ENCODE data around the gene GSK3A. TPM values are rescaled to one million over a fixed set of nuclear protein-coding genes. Genes with fewer than 3 reads are reported as not detected.

GSK3A gene
- polyA plus RNA-seq (2012; ENCODE audit: low read depth, missing spikeins): 27.4 TPM

GRCh38 chr19:42242512-42243409 lies at the start of gene GSK3A:
Gene GSK3A, minus strand, starts transcription at chr19:42242602. Its CDS starts 137 bp downstream, at chr19:42242465.
- FAIRE-seq: peak; percentile 98
- TF ChIP-seq TAF1 (IDR thresholded peaks at IDR 0.05; ENCODE audit: low read depth, low read length) (peak; percentile 66; the same call in 1 of the 2 replicates), POLR2A (IDR thresholded peaks at IDR 0.05; ENCODE audit: low read depth, low read length) (peak; percentile 83), PAX5 (IDR thresholded peaks at IDR 0.05; ENCODE audit: insufficient read depth, low read length, severe bottlenecking) (no peak), SPI1 (IDR thresholded peaks at IDR 0.05; ENCODE audit: low read depth, low read length) (peak; percentile 36; the same call in 1 of the 2 replicates), POU2F2 (IDR thresholded peaks at IDR 0.05; ENCODE audit: low read depth, low read length) (peak; percentile 53), POLR2AphosphoS5 (IDR thresholded peaks at IDR 0.05; ENCODE audit: low read depth, low read length) (peak; percentile 82)
- DNase-seq (ENCODE audit: insufficient read length, low spot score): peak; percentile 86

GRCh38 chr19:42291435-42291810 lies 49.0 kb upstream of the GSK3A start:
- FAIRE-seq: no peak
- no peak for DNase-seq (ENCODE audit: insufficient read length, low spot score)
- no peak for TF ChIP-seq TAF1 (IDR thresholded peaks at IDR 0.05; ENCODE audit: low read depth, low read length)
- no peak for TF ChIP-seq POU2F2 (IDR thresholded peaks at IDR 0.05; ENCODE audit: low read depth, low read length)
- no peak for TF ChIP-seq POLR2AphosphoS5 (IDR thresholded peaks at IDR 0.05; ENCODE audit: low read depth, low read length)
- TF ChIP-seq SPI1 (IDR thresholded peaks at IDR 0.05; ENCODE audit: low read depth, low read length): no peak
- TF ChIP-seq POLR2A (IDR thresholded peaks at IDR 0.05; ENCODE audit: low read depth, low read length): no peak
- TF ChIP-seq PAX5 (IDR thresholded peaks at IDR 0.05; ENCODE audit: insufficient read depth, low read length, severe bottlenecking): no peak

- TF ChIP-seq SPI1 (IDR thresholded peaks at IDR 0.05; ENCODE audit: low read depth, low read length): no peak
- no peak for TF ChIP-seq POLR2AphosphoS5 (IDR thresholded peaks at IDR 0.05; ENCODE audit: low read depth, low read length)
- no peak for TF ChIP-seq POU2F2 (IDR thresholded peaks at IDR 0.05; ENCODE audit: low read depth, low read length)
- no peak for TF ChIP-seq PAX5 (IDR thresholded peaks at IDR 0.05; ENCODE audit: insufficient read depth, low read length, severe bottlenecking)
- TF ChIP-seq TAF1 (IDR thresholded peaks at IDR 0.05; ENCODE audit: low read depth, low read length): no peak
- no peak for TF ChIP-seq POLR2A (IDR thresholded peaks at IDR 0.05; ENCODE audit: low read depth, low read length)
- DNase-seq (ENCODE audit: insufficient read length, low spot score) (no peak), FAIRE-seq (no peak)
Measured at GRCh38 chr19:42290523-42291434, 48.4 kb upstream of the GSK3A start.

DNA sequence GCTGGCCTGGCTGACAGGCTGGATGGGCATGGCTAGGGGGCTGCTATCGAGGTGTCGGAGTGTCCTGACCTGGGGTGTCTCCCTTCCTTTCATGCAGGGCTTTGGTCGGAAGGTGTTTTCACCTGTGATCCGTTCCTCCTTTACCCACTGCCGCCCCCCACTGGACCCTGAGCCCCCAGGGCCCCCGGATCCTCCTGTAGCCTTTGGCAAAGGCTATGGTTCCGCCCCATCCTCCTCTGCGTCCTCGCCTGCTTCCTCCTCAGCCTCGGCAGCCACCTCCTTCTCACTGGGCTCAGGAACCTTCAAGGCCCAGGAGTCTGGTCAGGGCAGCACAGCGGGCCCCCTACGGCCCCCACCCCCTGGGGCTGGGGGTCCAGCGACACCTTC lies 47.7 kb upstream of the GSK3A start:
- FAIRE-seq (no peak), DNase-seq (ENCODE audit: insufficient read length, low spot score) (no peak)
- TF ChIP-seq SPI1 (IDR thresholded peaks at IDR 0.05; ENCODE audit: low read depth, low read length) (no peak), POU2F2 (IDR thresholded peaks at IDR 0.05; ENCODE audit: low read depth, low read length) (no peak), PAX5 (IDR thresholded peaks at IDR 0.05; ENCODE audit: insufficient read depth, low read length, severe bottlenecking) (no peak), TAF1 (IDR thresholded peaks at IDR 0.05; ENCODE audit: low read depth, low read length) (no peak), POLR2A (IDR thresholded peaks at IDR 0.05; ENCODE audit: low read depth, low read length) (no peak), POLR2AphosphoS5 (IDR thresholded peaks at IDR 0.05; ENCODE audit: low read depth, low read length) (no peak)

DNA sequence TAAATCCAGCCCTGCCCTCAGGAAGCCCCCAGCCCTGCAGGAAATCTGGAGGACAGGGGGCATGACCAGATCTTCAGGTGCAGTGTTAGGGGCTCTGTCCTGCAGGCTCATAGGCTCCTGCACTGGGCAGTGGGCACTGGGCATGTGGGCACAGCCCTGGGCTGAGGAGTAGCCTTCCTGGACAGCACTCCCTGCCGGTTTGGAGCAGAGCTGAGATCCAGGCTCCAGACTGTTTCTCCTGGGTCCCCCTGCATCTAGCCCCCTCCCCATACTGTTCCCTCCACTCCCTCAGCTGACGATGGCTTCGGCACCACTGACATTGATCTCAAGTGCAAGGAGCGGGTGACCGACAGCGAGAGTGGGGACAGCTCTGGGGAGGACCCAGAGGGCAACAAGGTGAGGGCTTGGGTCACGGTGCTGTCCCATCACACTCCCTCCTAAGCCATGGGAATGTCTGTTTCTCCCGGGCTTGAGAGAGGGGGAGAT lies 47.2 kb upstream of the GSK3A start:
- no peak for FAIRE-seq
- no peak for TF ChIP-seq POLR2AphosphoS5 (IDR thresholded peaks at IDR 0.05; ENCODE audit: low read depth, low read length)
- no peak for TF ChIP-seq SPI1 (IDR thresholded peaks at IDR 0.05; ENCODE audit: low read depth, low read length)
- DNase-seq (ENCODE audit: insufficient read length, low spot score): no peak

- FAIRE-seq (no peak), DNase-seq (ENCODE audit: insufficient read length, low spot score) (no peak)
- TF ChIP-seq PAX5 (IDR thresholded peaks at IDR 0.05; ENCODE audit: insufficient read depth, low read length, severe bottlenecking) (no peak), POU2F2 (IDR thresholded peaks at IDR 0.05; ENCODE audit: low read depth, low read length) (no peak), TAF1 (IDR thresholded peaks at IDR 0.05; ENCODE audit: low read depth, low read length) (no peak), SPI1 (IDR thresholded peaks at IDR 0.05; ENCODE audit: low read depth, low read length) (no peak), POLR2A (IDR thresholded peaks at IDR 0.05; ENCODE audit: low read depth, low read length) (no peak), POLR2AphosphoS5 (IDR thresholded peaks at IDR 0.05; ENCODE audit: low read depth, low read length) (no peak)
Measured at GRCh38 chr19:42288881-42289555, 46.6 kb upstream of the GSK3A start.

DNA sequence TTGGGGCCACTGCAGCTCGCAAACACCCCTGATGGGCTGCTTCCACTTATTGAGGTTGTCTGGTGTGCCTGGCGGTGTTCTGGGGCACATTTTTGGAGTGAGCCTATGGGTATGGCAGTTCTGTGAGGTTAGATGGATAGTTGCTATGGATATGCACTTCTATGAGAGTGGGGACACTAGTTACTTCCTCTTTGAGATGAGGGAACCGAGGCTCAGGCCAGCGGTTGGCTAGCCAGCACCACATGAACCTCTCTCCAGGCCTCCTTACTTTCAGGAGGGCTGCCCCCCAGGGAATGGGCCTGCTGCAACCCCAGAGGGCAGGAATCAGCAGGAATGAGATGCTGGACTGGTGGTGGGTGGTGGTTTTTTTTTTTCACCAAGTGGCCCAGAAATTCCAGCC lies 46.0 kb upstream of the GSK3A start:
- DNase-seq (ENCODE audit: insufficient read length, low spot score) (no peak), FAIRE-seq (no peak)
- no peak for TF ChIP-seq SPI1 (IDR thresholded peaks at IDR 0.05; ENCODE audit: low read depth, low read length)
- no peak for TF ChIP-seq POU2F2 (IDR thresholded peaks at IDR 0.05; ENCODE audit: low read depth, low read length)
- TF ChIP-seq POLR2AphosphoS5 (IDR thresholded peaks at IDR 0.05; ENCODE audit: low read depth, low read length): no peak
- no peak for TF ChIP-seq PAX5 (IDR thresholded peaks at IDR 0.05; ENCODE audit: insufficient read depth, low read length, severe bottlenecking)
- no peak for TF ChIP-seq POLR2A (IDR thresholded peaks at IDR 0.05; ENCODE audit: low read depth, low read length)
- TF ChIP-seq TAF1 (IDR thresholded peaks at IDR 0.05; ENCODE audit: low read depth, low read length): no peak

DNA sequence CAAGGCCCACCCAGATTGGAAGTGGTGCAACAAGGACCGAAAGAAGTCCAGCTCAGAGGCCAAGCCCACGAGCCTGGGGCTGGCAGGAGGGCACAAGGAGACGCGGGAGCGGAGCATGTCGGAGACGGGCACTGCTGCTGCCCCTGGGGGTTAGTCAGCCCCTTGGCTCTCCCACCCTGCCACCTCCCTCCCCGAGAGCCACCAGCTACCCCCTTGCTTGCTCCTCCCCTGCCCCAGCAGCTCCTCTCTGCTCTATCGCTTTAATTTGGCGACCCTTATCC lies 45.4 kb upstream of the GSK3A start:
- TF ChIP-seq POLR2AphosphoS5 (IDR thresholded peaks at IDR 0.05; ENCODE audit: low read depth, low read length) (no peak), POU2F2 (IDR thresholded peaks at IDR 0.05; ENCODE audit: low read depth, low read length) (no peak)
- FAIRE-seq: no peak
- DNase-seq (ENCODE audit: insufficient read length, low spot score): no peak

Measured in GM12891 (cell line).